SK-N-SH (cell line): ENCODE measurements around the gene NOX4.

Experiments
- CTCF ChIP-seq: fragments of 200-600 bp; sonication (generic); IDR thresholded peaks from 2 replicates; pipeline ENCODE4 v1.6.1; 2017; ENCODE audit warnings: antibody characterized with exemption, mild to moderate bottlenecking, moderate library complexity
- EZH2phosphoT487 ChIP-seq: fragments of 200-600 bp; sonication (generic); IDR thresholded peaks from 2 replicates; pipeline ENCODE4 v1.6.1; 2017; ENCODE audit warnings: low read depth, mixed run types, mild to moderate bottlenecking, antibody characterized with exemption, moderate library complexity, borderline replicate concordance
- GATA2 ChIP-seq: sonication (generic); formaldehyde crosslinking; IDR thresholded peaks from 2 replicates; pipeline ENCODE4 v1.5.0; 2020; ENCODE audit warnings: mild to moderate bottlenecking, missing genetic modification reagents
- MEF2A ChIP-seq: IDR thresholded peaks from 2 replicates; pipeline ENCODE4 v1.4.0; 2012; ENCODE audit warnings: low read depth, borderline replicate concordance
- MXI1 ChIP-seq: IDR thresholded peaks from 2 replicates; pipeline ENCODE4 v1.6.1; 2012; ENCODE audit warnings: mild to moderate bottlenecking, low read depth, low read length, improper control_type of control experiment
- POLR2AphosphoS5 ChIP-seq: IDR thresholded peaks from 2 replicates; pipeline ENCODE4 v1.6.1; 2012; ENCODE audit warnings: low read depth, low read length
- RAD21 ChIP-seq: IDR thresholded peaks from 2 replicates; pipeline ENCODE4 v1.6.1; 2012; ENCODE audit warnings: mild to moderate bottlenecking, low read length
- RXRA ChIP-seq: IDR thresholded peaks from 2 replicates; pipeline ENCODE4 v1.4.0; 2012; ENCODE audit warnings: low read depth, mild to moderate bottlenecking, borderline replicate concordance
- SIN3A ChIP-seq: IDR thresholded peaks from 2 replicates; pipeline ENCODE4 v1.6.1; 2012; ENCODE audit warnings: low read depth, mild to moderate bottlenecking, low read length, moderate library complexity, borderline replicate concordance
- SMC3 ChIP-seq: IDR thresholded peaks from 2 replicates; pipeline ENCODE4 v1.6.1; 2012; ENCODE audit warnings: low read depth, low read length, improper control_type of control experiment
- TAF1 ChIP-seq: IDR thresholded peaks from 2 replicates; pipeline ENCODE4 v1.6.1; 2012; ENCODE audit warnings: low read depth, mild to moderate bottlenecking, low read length, moderate library complexity, borderline replicate concordance
- YY1 ChIP-seq: IDR thresholded peaks from 2 replicates; pipeline ENCODE4 v1.4.0; 2012; ENCODE audit warnings: low read depth, mild to moderate bottlenecking

DNA sequence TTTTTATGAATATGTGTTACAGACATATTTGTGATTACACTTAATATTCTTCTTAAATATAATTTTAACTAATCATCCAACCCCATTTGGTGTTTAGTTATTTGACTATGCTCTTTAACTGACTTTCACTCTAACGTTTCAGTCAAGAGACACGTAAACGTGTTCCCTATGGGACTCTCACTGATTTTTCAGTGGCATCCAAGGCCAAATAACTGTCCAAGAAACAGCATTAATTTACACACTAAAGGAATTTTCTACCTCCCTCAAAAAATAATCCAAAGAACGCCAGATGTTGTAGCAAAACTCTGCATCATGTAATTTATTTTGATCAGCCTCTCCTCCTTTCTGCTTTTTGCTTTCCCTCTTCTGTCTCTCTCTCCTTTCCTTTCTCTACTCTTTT is 44.0 kb upstream of the NOX4 start:
- TF ChIP-seq YY1 = no peak
- no peak for TF ChIP-seq POLR2AphosphoS5
- TF ChIP-seq CTCF = no peak
- no peak for TF ChIP-seq TAF1
- no peak for TF ChIP-seq MXI1
- TF ChIP-seq SIN3A = no peak
- TF ChIP-seq GATA2 = no peak
- no peak for TF ChIP-seq RAD21
- TF ChIP-seq SMC3 = no peak
- TF ChIP-seq MEF2A = no peak
- TF ChIP-seq RXRA = no peak
- TF ChIP-seq EZH2phosphoT487 = no peak
